CD4-positive, alpha-beta T cell treated with Interleukin-6 at 100 ng/mL for 8 hours (primary cell): ENCODE data around the gene ZNF470.

Experiments
- DNase-seq: peaks from one replicate; pipeline ENCODE4 v3.0.0-alpha.2; 2020; ENCODE audit warnings: mixed read lengths, low spot score

The ZNF470 gene

DNA sequence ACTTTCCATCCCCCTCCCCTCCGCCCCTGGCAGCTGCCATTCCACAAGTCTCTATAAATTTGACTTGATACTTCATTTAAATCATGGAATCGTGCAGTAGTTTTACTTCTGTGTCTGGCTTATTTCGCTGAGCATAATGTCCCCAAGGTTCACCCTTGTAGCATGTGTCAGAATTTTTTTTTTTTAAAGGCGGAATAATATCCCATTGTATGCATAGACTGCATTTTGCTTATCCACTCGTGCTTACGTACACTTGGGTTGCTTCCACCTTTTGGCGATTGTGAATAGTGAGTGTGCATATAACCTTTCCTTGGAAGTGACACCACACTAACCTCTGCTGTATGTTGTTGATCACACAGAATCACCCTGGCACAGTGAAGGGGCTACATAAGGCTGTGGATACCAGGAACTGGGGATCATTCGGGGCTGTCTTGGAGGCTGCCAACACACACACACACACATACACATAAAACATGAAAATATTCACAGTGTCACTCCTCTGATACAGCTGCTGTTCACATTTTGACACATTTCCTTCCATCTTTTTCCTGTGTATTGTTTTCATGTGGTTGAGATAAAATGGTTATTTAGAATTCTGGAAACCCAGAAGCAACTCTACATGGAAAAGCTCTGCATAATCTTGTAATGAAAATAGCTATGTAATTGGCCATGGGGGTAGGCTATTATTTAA lies 41.2 kb downstream of the ZNF470 start:
- DNase-seq = no peak

GRCh38 chr19:56611288-56611687 lies 44.0 kb downstream of the ZNF470 start:
- no peak for DNase-seq

- DNase-seq = no peak
Measured at GRCh38 chr19:56612737-56613136, 45.5 kb downstream of the ZNF470 start.

DNA sequence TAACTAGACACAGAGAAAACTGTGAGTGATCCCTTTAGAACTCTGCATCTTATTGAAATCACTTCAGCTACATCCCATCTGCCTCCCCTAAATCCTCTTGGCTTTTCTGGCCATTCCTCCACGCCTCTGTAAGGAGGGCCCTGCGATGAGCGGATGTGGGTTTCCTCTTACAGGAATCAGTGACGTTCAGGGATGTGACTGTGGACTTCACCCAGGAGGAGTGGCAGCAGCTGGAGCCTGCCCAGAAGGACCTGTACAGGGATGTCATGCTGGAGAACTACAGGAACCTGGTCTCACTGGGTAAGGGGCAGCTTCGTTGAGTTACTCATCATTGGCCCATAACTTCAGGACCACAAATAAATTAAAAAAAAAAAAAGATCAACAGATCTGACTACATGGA lies 46.4 kb downstream of the ZNF470 start:
- DNase-seq = no peak

DNA sequence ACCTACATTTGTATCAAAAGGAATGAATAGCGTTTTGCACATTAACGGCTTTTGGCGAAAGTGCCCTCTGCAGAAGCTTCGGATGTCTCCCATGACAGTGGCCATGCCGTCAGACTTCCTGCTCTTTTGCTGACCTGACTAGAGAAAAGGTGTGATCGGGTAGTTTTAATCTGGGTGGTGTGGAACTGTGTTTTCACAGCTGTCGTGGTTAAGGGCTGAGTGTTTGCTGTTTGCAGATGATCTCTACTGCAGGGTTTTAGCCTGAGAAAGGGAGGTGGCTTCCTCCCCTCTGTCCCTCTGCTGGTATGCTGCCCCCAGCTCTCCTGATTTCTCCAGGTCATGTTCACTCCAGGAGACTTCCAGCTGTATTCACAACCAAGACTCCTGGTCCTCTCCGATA lies 50.3 kb downstream of the ZNF470 start:
- no peak for DNase-seq

DNA sequence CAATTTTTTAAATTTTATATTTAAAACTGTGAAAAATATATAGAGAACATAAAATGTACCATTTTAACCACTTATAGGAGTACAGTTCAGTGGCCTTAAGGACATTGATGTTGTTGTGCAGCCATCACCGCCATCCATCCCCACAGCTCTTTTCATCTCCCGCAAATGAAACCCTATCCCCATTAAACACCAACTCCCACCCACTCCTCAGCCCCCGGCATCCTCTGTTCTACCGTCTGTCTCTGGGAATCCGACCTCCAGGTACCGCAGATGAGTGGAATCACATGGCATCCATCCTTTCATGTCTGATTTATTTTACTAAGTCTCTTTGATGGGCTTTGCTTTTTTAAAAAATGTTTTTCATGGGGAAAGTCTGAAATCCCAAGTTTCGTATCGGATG lies 51.9 kb downstream of the ZNF470 start:
- no peak for DNase-seq

DNA sequence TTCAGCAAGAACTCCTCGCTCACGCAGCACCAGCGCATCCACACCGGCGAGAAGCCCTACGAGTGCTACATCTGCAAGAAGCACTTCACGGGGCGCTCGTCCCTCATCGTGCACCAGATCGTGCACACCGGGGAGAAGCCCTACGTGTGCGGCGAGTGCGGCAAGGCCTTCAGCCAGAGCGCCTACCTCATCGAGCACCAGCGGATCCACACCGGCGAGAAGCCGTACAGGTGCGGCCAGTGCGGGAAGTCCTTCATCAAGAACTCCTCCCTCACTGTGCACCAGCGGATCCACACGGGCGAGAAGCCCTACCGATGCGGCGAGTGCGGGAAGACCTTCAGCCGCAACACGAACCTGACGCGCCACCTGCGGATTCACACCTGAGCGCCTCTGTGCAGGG lies 55.1 kb downstream of the ZNF470 start:
- no peak for DNase-seq

DNA sequence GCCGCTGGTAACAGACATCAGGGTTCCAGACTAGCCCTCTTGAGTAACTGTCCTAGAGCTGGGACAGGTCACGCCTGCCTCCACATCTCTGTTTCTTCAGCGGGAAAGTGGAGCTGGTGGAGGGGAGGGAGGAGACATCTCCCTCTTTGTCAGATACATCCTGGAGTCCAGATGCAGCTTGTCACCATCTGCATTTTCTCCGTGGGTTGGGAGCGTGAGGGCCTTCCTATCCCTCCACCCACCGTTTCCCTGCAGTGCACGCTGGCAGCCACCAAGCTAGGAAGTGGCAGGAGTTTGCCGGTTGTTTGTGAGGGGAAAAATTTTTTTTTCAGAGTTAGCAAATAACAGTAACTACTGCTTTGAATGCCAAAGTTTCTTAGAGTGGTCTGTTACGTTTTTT lies 55.7 kb downstream of the ZNF470 start:
- DNase-seq = no peak

DNA sequence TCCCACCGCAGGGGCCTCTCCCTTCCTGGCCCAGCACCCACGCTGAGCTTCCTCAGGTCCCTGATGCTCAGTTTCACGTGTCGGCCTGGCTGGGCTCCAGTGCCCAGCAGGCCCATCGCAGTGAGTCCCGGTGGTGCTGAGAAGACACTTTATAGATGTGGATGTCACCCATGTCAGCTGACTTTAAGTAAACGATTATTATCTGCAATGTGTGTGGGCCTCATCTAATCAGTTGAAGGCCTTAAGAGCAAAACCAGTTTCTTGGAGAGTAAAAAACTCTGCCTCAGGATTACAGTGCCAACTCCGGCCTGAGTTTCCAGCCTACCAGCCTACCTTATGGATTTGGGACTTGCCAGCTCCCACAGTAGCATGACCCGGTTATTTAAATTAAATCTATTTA lies 58.4 kb downstream of the ZNF470 start:
- DNase-seq = no peak

DNA sequence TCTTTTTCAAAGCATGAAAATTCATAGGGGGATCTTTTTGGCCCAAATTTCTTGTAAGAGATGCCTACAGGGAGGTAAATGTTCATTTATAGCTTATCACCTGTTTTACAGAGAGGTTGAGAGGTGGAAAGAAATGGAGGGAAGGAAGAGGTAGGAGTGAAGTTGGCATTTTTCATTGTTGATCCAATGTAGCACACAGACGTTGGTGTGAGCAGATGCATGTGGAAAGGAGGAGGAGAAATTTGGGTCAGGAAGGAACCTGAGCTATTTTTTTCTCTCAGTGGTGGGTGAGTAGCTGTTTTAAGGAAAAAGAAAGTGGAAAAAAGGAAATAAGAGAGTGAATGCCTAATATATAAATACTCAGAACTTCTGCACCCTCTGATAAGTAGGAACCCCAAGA lies 65.8 kb downstream of the ZNF470 start:
- DNase-seq = no peak

- DNase-seq = no peak
Measured at GRCh38 chr19:56637976-56638555, 70.8 kb downstream of the ZNF470 start.
